Breast epithelium (tissue), 4 donors: Measurements from ENCODE around the gene CIT. TPM values are rescaled to one million over a fixed set of nuclear protein-coding genes. Genes with fewer than 3 reads are reported as not detected.

Experiments
- DNase-seq, 2 donors: peaks; one replicate each; pipeline ENCODE4 v3.0.0-alpha.2; 2019; ENCODE audit warnings: low spot score in 2 of 2
- H3K27ac ChIP-seq, 2 donors: fragments of 200-600 bp; sonication (generic) in 1 of 2; one replicate each; pipeline ENCODE4 v1.5.1; 2016 to 2019; ENCODE audit warnings: mild to moderate bottlenecking in 1 of 2
- H3K27me3 ChIP-seq, 2 donors: fragments of 200-600 bp; sonication (generic) in 1 of 2; one replicate each; pipeline versions ENCODE4 v1.5.1 to v1.6.0; 2017 to 2019; ENCODE audit warnings: control low read depth in 1 of 2, mild to moderate bottlenecking in 1 of 2
- H3K36me3 ChIP-seq: fragments of 200-600 bp; one replicate; pipeline ENCODE4 v1.5.1; 2019
- H3K4me1 ChIP-seq, 2 donors: fragments of 200-600 bp; sonication (generic); one replicate each; pipeline ENCODE4 v1.5.1; 2016 to 2019; ENCODE audit warnings: control low read depth in 1 of 2
- H3K4me3 ChIP-seq, 3 donors: fragments of 200-600 bp; sonication (generic); 1 replicate in 2 of 3; 2 replicates in 1 of 3; pipeline ENCODE4 v1.5.1; 2016 to 2019; ENCODE audit warnings: mild to moderate bottlenecking in 3 of 3, moderate library complexity in 2 of 3
- H3K9me3 ChIP-seq, 2 donors: fragments of 200-600 bp; sonication (generic) in 1 of 2; one replicate each; pipeline ENCODE4 v1.5.1; 2016 to 2019; ENCODE audit warnings: control low read depth in 1 of 2
- CTCF ChIP-seq, 3 donors: fragments of 450-650 bp; IDR thresholded peaks; one replicate each; pipeline ENCODE4 v1.5.1; 2016 to 2017; ENCODE audit warnings: antibody characterized with exemption in 3 of 3, mild to moderate bottlenecking in 3 of 3, moderate library complexity in 3 of 3
- POLR2A ChIP-seq: fragments of 450-650 bp; IDR thresholded peaks from one replicate; pipeline ENCODE4 v1.6.1; 2016; ENCODE audit warnings: antibody characterized with exemption, mild to moderate bottlenecking, moderate library complexity
- POLR2AphosphoS5 ChIP-seq, 3 donors: sonication (generic); formaldehyde crosslinking; IDR thresholded peaks; one replicate each; pipeline ENCODE4 v1.6.1; 2017; ENCODE audit warnings: antibody characterized with exemption in 3 of 3
- intact Hi-C: fragments of 100-400 bp; cut with DNase I; formaldehyde crosslinking; loops from one replicate; pipeline ENCODE4 v1.15.1; 2023; ENCODE audit warnings: low total_unique reads
- total RNA-seq, 3 donors: library from RNA; depleted of rRNA; stranded (reverse); fragments of >200 nt; gene quantifications; one replicate each; pipeline ENCODE4 v1.1.0, GENCODE V29; 2016

Gene CIT
- total RNA-seq, 3 donors from 2014 or later = 1.3 to 9.5 (median 2.4) TPM

GRCh38 chr12:119877639-119877948 lies 474 bp upstream of the CIT start:
- peak overlapping the region; percentile 73 to 95 (median 81) for H3K4me3 ChIP-seq
- intact Hi-C loops = no loop called here
- no peaks in the 10 kb centered on the region for H3K9me3 ChIP-seq
- no peak overlapping the region for H3K27ac ChIP-seq
- TF ChIP-seq CTCF (IDR thresholded peaks at IDR 0.05) = no peak
- TF ChIP-seq POLR2AphosphoS5 (IDR thresholded peaks at IDR 0.05) = no peak
- no peaks in the 10 kb centered on the region for H3K27me3 ChIP-seq
- H3K36me3 ChIP-seq = no peaks in the 10 kb centered on the region
- no peaks in the 10 kb centered on the region for H3K4me1 ChIP-seq
- DNase-seq = no peak

GRCh38 chr12:119870457-119870856 lies 6.7 kb downstream of the CIT start:
- Histone ChIP-seq H3K9me3 (no peaks in the 10 kb centered on the region), H3K27ac (no peak overlapping the region), H3K27me3 (no peaks in the 10 kb centered on the region), H3K4me1 (no peaks in the 10 kb centered on the region), H3K4me3 (no peak overlapping the region), H3K36me3 (no peaks in the 10 kb centered on the region)
- DNase-seq = no peak
- TF ChIP-seq POLR2AphosphoS5 (IDR thresholded peaks at IDR 0.05) (no peak), POLR2A (no peak), CTCF (IDR thresholded peaks at IDR 0.05) (no peak)
- intact Hi-C loops = no loop called here

- intact Hi-C loops = no loop called here
- DNase-seq = no peak
Measured at GRCh38 chr12:119869720-119870119, 7.4 kb downstream of the CIT start.

GRCh38 chr12:119868992-119869391 lies 8.1 kb downstream of the CIT start:
- Histone ChIP-seq H3K9me3 (no peaks in the 10 kb centered on the region), H3K4me1 (no peaks in the 10 kb centered on the region), H3K36me3 (no peaks in the 10 kb centered on the region), H3K27me3 (no peaks in the 10 kb centered on the region), H3K4me3 (no peak overlapping the region), H3K27ac (no peak overlapping the region)
- no peak for DNase-seq
- TF ChIP-seq CTCF (IDR thresholded peaks at IDR 0.05) (no peak), POLR2AphosphoS5 (IDR thresholded peaks at IDR 0.05) (no peak), POLR2A (no peak)
- intact Hi-C loops = no loop called here

More at GRCh38 chr12:119869720-119870119, 7.4 kb downstream of the CIT start:
- no peak overlapping the region for H3K4me3 ChIP-seq
- no peaks in the 10 kb centered on the region for H3K36me3 ChIP-seq
- no peaks in the 10 kb centered on the region for H3K27me3 ChIP-seq
- H3K9me3 ChIP-seq = no peaks in the 10 kb centered on the region
- no peaks in the 10 kb centered on the region for H3K4me1 ChIP-seq
- no peak for TF ChIP-seq POLR2A
- no peak for TF ChIP-seq POLR2AphosphoS5 (IDR thresholded peaks at IDR 0.05)
- no peak for TF ChIP-seq CTCF (IDR thresholded peaks at IDR 0.05)
- no peak overlapping the region for H3K27ac ChIP-seq

GRCh38 chr12:119864591-119864990 lies 12.5 kb downstream of the CIT start:
- H3K4me1 ChIP-seq = no peaks in the 10 kb centered on the region
- no peak for TF ChIP-seq POLR2A
- TF ChIP-seq POLR2AphosphoS5 (IDR thresholded peaks at IDR 0.05) = no peak
- no peak for TF ChIP-seq CTCF (IDR thresholded peaks at IDR 0.05)
- no peak overlapping the region for H3K4me3 ChIP-seq
- H3K27me3 ChIP-seq = no peaks in the 10 kb centered on the region
- intact Hi-C loops = no loop called here
- no peaks in the 10 kb centered on the region for H3K9me3 ChIP-seq
- no peak for DNase-seq
- no peaks in the 10 kb centered on the region for H3K36me3 ChIP-seq
- no peak overlapping the region for H3K27ac ChIP-seq
